ENCODE data around the gene FGF14.

DNA sequence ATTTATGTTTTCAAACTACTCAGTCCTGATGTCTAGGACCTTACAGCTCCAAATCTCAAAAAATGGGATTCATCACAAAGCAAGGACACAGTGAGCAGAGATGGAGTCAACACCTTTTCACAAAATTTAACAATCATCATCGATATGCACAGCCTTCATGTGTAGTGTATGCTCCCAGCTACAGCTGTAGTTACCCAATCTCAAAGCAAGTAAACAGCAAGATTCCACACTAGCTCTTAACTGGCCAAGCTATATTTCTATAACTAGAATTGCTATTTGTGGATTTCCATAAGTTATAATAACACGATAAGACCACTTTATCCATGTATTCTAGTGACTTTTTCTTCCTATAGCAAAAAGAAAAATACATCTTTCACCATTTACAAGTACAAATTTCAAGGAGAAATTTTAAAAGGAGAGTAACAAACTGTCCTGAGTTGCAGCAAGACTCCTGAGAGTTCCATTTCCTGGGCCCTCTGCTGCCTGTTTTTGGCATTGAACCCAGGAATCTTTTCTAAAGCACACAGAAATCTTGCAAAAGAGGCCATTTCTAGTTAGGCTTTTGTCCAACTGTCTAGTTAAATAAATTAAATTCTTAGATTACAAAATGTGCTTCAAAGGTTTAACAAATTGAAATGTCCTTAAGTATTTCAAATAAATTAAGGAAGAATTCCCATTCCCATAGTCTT is 460.6 kb downstream of the FGF14 start:
- TF ChIP-seq, protein P1, sequence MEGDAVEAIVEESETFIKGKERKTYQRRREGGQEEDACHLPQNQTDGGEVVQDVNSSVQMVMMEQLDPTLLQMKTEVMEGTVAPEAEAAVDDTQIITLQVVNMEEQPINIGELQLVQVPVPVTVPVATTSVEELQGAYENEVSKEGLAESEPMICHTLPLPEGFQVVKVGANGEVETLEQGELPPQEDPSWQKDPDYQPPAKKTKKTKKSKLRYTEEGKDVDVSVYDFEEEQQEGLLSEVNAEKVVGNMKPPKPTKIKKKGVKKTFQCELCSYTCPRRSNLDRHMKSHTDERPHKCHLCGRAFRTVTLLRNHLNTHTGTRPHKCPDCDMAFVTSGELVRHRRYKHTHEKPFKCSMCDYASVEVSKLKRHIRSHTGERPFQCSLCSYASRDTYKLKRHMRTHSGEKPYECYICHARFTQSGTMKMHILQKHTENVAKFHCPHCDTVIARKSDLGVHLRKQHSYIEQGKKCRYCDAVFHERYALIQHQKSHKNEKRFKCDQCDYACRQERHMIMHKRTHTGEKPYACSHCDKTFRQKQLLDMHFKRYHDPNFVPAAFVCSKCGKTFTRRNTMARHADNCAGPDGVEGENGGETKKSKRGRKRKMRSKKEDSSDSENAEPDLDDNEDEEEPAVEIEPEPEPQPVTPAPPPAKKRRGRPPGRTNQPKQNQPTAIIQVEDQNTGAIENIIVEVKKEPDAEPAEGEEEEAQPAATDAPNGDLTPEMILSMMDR (IDR thresholded peaks at IDR 0.05; ENCODE audit: low read depth, low read length, poor library complexity, severe bottlenecking): no peak
- no peak for TF ChIP-seq EZH2phosphoT487 (IDR thresholded peaks at IDR 0.05; ENCODE audit: borderline replicate concordance, low read length)

Data from DOHH2 (cell line).